ENCODE results near the gene IQGAP2.

The IQGAP2 gene

GRCh38 chr5:76689321-76690036, 286.4 kb downstream of the IQGAP2 start:
- TF ChIP-seq TAF1 (IDR thresholded peaks at IDR 0.05; ENCODE audit: low read depth) (no peak), EGR1 (IDR thresholded peaks at IDR 0.05) (no peak), RAD21 (IDR thresholded peaks at IDR 0.05; ENCODE audit: low read depth) (no peak), TEAD4 (IDR thresholded peaks at IDR 0.05) (peak; percentile 63), ZBTB7A (IDR thresholded peaks at IDR 0.05; ENCODE audit: low read depth) (no peak), EP300 (IDR thresholded peaks at IDR 0.05; ENCODE audit: borderline replicate concordance) (no peak), TCF12 (IDR thresholded peaks at IDR 0.05; ENCODE audit: low read depth) (no peak), CEBPB (IDR thresholded peaks at IDR 0.05) (no peak), YY1 (IDR thresholded peaks at IDR 0.05; ENCODE audit: low read depth) (no peak), NFIC (IDR thresholded peaks at IDR 0.05) (0 out of 2 replicates have a peak, but pooled peaks have one; percentile 6), FOXM1 (IDR thresholded peaks at IDR 0.05; ENCODE audit: borderline replicate concordance, low read depth) (no peak), CREB1 (IDR thresholded peaks at IDR 0.05; ENCODE audit: low read depth) (no peak), USF1 (IDR thresholded peaks at IDR 0.05) (peak; percentile 65)
- TF ChIP-seq, protein P1, sequence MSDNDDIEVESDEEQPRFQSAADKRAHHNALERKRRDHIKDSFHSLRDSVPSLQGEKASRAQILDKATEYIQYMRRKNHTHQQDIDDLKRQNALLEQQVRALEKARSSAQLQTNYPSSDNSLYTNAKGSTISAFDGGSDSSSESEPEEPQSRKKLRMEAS (IDR thresholded peaks at IDR 0.05) = no peak
- TF ChIP-seq, protein P2, sequence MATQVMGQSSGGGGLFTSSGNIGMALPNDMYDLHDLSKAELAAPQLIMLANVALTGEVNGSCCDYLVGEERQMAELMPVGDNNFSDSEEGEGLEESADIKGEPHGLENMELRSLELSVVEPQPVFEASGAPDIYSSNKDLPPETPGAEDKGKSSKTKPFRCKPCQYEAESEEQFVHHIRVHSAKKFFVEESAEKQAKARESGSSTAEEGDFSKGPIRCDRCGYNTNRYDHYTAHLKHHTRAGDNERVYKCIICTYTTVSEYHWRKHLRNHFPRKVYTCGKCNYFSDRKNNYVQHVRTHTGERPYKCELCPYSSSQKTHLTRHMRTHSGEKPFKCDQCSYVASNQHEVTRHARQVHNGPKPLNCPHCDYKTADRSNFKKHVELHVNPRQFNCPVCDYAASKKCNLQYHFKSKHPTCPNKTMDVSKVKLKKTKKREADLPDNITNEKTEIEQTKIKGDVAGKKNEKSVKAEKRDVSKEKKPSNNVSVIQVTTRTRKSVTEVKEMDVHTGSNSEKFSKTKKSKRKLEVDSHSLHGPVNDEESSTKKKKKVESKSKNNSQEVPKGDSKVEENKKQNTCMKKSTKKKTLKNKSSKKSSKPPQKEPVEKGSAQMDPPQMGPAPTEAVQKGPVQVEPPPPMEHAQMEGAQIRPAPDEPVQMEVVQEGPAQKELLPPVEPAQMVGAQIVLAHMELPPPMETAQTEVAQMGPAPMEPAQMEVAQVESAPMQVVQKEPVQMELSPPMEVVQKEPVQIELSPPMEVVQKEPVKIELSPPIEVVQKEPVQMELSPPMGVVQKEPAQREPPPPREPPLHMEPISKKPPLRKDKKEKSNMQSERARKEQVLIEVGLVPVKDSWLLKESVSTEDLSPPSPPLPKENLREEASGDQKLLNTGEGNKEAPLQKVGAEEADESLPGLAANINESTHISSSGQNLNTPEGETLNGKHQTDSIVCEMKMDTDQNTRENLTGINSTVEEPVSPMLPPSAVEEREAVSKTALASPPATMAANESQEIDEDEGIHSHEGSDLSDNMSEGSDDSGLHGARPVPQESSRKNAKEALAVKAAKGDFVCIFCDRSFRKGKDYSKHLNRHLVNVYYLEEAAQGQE (IDR thresholded peaks at IDR 0.05; ENCODE audit: low read depth) = no peak

DNA sequence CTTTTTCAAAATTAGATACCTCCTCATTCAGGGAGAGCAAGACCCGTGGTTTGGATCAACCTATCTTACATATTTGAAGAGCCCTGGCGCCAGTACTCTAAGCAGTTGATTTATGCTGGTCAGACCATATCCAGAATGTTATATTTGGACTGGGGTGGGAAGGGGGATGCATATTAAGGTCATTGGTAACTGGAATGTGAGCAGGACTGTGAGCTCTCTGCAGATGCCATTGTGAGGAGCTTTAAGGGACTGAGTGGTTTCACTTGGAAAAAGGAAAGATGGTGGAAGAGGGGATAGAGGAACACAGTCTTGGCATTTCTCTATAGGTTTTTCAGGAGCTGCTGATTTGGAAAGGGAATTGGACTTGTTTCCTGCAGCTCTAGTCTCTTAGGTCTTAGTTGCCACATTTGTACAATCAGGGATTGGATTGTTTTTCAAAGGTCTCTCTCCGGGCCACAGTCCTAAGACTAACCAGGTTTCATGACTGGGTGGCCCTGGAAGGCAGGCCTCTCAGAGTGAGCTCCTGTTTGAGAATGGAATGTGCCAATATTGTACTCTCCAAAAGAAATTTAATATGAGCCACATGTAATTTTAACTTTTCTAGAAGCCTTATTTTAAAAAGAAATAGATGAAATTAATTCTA, 287.1 kb downstream of the IQGAP2 start:
- TF ChIP-seq FOXM1 (IDR thresholded peaks at IDR 0.05; ENCODE audit: borderline replicate concordance, low read depth) (no peak), TEAD4 (IDR thresholded peaks at IDR 0.05) (no peak), YY1 (IDR thresholded peaks at IDR 0.05; ENCODE audit: low read depth) (no peak), CREB1 (IDR thresholded peaks at IDR 0.05; ENCODE audit: low read depth) (no peak), RAD21 (IDR thresholded peaks at IDR 0.05; ENCODE audit: low read depth) (no peak), ZBTB7A (IDR thresholded peaks at IDR 0.05; ENCODE audit: low read depth) (no peak), CEBPB (IDR thresholded peaks at IDR 0.05) (no peak), EGR1 (IDR thresholded peaks at IDR 0.05) (no peak), TCF12 (IDR thresholded peaks at IDR 0.05; ENCODE audit: low read depth) (no peak), TAF1 (IDR thresholded peaks at IDR 0.05; ENCODE audit: low read depth) (no peak), NFIC (IDR thresholded peaks at IDR 0.05) (no peak)
- TF ChIP-seq, protein P1 (IDR thresholded peaks at IDR 0.05) = no peak
- TF ChIP-seq, protein P2 (IDR thresholded peaks at IDR 0.05; ENCODE audit: low read depth) = no peak

- no peak for TF ChIP-seq USF1 (IDR thresholded peaks at IDR 0.05)
Observed at GRCh38 chr5:76690704-76691466, 287.8 kb downstream of the IQGAP2 start.

DNA sequence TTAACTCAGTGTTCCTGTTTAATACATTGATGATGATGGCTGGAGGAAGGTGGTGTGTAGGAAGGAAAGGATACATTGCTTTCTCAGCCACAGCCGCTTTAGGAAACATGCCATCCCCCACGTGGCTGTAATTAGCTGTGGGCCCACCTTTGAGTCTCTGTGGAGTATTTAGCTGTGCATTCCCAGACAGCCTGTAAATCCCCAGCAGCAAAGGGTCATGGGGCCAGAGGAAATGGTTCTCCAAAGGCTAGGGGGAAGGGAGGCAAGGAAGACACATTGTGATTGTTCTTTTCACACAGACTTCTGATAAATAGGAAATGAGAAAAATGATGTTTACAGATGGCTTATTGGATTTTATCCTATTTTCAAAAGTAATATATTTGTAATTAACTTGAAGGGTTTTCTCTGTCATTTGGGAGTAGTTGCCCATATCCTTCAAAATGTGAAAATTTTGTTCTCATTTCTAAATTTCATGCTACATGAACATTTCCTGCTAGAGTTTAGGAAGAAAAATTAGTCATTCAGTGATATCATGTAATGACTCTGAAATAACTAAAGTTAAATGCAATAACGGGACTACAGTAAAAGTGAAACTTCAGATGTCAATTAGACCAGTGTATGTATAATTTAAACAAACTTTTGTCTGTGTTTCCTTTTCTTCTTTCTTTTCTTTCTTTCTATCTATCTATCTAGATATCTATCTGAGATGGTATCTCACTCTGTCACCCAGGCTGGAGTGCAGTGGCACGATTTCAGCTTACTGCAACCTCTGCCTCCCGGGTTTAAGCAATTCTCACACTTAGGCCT, 288.6 kb downstream of the IQGAP2 start:
- TF ChIP-seq FOXM1 (IDR thresholded peaks at IDR 0.05; ENCODE audit: borderline replicate concordance, low read depth) = no peak
- TF ChIP-seq CREB1 (IDR thresholded peaks at IDR 0.05; ENCODE audit: low read depth) = no peak
- TF ChIP-seq TCF12 (IDR thresholded peaks at IDR 0.05; ENCODE audit: low read depth) = no peak
- TF ChIP-seq USF1 (IDR thresholded peaks at IDR 0.05) = no peak
- TF ChIP-seq EGR1 (IDR thresholded peaks at IDR 0.05) = no peak
- TF ChIP-seq, protein P2 (IDR thresholded peaks at IDR 0.05; ENCODE audit: low read depth) = no peak
- TF ChIP-seq RAD21 (IDR thresholded peaks at IDR 0.05; ENCODE audit: low read depth) = no peak
- no peak for TF ChIP-seq YY1 (IDR thresholded peaks at IDR 0.05; ENCODE audit: low read depth)
- TF ChIP-seq, protein P1 (IDR thresholded peaks at IDR 0.05) = no peak
- TF ChIP-seq CEBPB (IDR thresholded peaks at IDR 0.05) = no peak
- TF ChIP-seq TAF1 (IDR thresholded peaks at IDR 0.05; ENCODE audit: low read depth) = no peak
- no peak for TF ChIP-seq ZBTB7A (IDR thresholded peaks at IDR 0.05; ENCODE audit: low read depth)
- TF ChIP-seq EP300 (IDR thresholded peaks at IDR 0.05; ENCODE audit: borderline replicate concordance) = no peak
- TF ChIP-seq TEAD4 (IDR thresholded peaks at IDR 0.05) = no peak
- TF ChIP-seq NFIC (IDR thresholded peaks at IDR 0.05) = no peak
